Activated CD4-positive, alpha-beta T cell treated with anti-CD3 and anti-CD28 coated beads for 36 hours (primary cell): ENCODE data around the gene SMARCC1. TPM values are rescaled to one million over a fixed set of nuclear protein-coding genes. Genes with fewer than 3 reads are reported as not detected.
A peak's percentile ranks its signal among the peaks of the same experiment; 100 is the strongest.

ENCODE experiments used
- ATAC-seq: fragments of 200-7000 bp; cut with Tn5 transposase; one replicate; pipeline ENCODE4 v1.10.0; 2021; ENCODE audit warnings: mild to moderate bottlenecking, moderate library complexity
- CTCF ChIA-PET: fragments of 350-600 bp; sonication (Branson Sonifier 250); formaldehyde crosslinking; loops from one replicate; lab custom pipeline; 2021; ENCODE audit warnings: antibody characterized with exemption; lab: Charles Lee
- POLR2A ChIA-PET: fragments of 350-600 bp; sonication (Branson Sonifier 250); formaldehyde crosslinking; loops from one replicate; lab custom pipeline; 2021; ENCODE audit warnings: antibody characterized with exemption, inconsistent platforms; lab: Charles Lee
- DNase-seq: peaks from one replicate; pipeline ENCODE4 v3.0.0-alpha.2; 2020
- H3K27ac Mint-ChIP-seq: one replicate; pipeline ENCODE4 v1.8.0; 2021; ENCODE audit warnings: mixed read lengths
- H3K27me3 Mint-ChIP-seq: one replicate; pipeline ENCODE4 v1.8.0; 2021; ENCODE audit warnings: mixed read lengths
- H3K36me3 Mint-ChIP-seq: one replicate; pipeline ENCODE4 v1.8.0; 2021; ENCODE audit warnings: low read depth, mixed read lengths
- H3K4me1 Mint-ChIP-seq: one replicate; pipeline ENCODE4 v1.8.0; 2021; ENCODE audit warnings: mixed read lengths
- H3K4me3 Mint-ChIP-seq: one replicate; pipeline ENCODE4 v1.8.0; 2021; ENCODE audit warnings: mild to moderate bottlenecking, moderate library complexity, mixed read lengths
- H3K9me3 Mint-ChIP-seq: one replicate; pipeline ENCODE4 v1.8.0; 2021; ENCODE audit warnings: low read depth, mixed read lengths
- intact Hi-C, 2 experiments: fragments of 100-400 bp; cut with DNase I in 1 of 2; cut with micrococcal nuclease in 1 of 2; formaldehyde crosslinking; loops; one replicate each; pipeline versions ENCODE4 v1.14.2 to v1.15.1; 2022 to 2024; cut with DNase I, micrococcal nuclease
- total RNA-seq, 2 experiments: library from RNA; stranded (reverse); gene quantifications; one replicate each; pipeline ENCODE4 v1.2.3, GENCODE V29; 2021

SMARCC1 gene
- total RNA-seq, 2 experiments from 2014 or later, result 129 to 130 TPM

DNA sequence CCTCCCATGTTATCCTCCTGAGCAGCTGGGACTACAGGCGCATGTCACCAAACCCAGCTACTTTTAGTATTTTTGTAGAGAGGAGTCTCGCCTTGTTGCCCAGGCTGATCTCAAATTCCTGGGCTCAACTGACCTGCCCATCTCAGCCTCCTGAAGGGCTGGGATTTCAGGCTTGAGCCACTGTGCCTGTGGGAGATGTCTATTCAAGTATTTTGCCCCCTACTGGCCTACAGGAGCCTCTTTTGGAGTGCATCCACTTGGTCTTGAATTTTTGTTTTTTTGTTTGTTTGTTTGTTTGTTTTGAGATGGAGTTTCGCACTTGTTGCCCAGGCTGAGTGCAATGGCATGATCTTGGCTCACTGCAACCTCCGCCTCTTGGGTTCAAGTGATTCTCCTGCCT lies 18.0 kb upstream of the SMARCC1 start:
- ATAC-seq (no peak), DNase-seq (no peak)
- intact Hi-C loops, result no loop called here
- ChIA-PET CTCF (interaction anchor here (0.6 to 0.9 kb wide), 2 partner anchors 15 to 172 kb away, joined by 4 read pairs; no protein-coding TSS in a partner anchor), POLR2A (no interaction called here)
- Mint-ChIP-seq H3K36me3 (no peaks in the 10 kb centered on the region), H3K27me3 (no peaks in the 10 kb centered on the region), H3K4me1 (peaks cover 23% of the 10 kb centered on the region), H3K4me3 (no peak overlapping the region), H3K27ac (no peak overlapping the region), H3K9me3 (no peaks in the 10 kb centered on the region)

DNA sequence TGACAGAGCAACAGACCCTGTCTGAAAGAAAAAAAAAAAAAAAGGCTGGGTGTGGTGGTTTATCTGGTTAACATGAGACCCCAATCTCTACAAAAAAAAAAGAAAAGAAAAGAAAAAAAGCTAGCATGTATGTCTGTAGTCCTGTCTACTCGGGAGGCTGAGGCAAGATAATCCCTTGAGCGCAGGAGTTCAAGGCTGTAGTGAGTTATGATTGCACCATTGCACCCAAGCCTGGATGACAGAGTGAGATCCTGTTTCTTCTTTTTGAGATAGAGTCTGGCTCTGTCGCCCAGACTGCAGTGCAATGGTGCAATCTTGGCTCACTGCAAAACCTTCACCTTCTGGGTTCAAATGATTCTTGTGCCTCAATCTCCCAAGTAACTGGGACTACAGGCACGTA lies 12.9 kb upstream of the SMARCC1 start:
- no peak overlapping the region for H3K4me3 Mint-ChIP-seq
- no peak overlapping the region for H3K27ac Mint-ChIP-seq
- ATAC-seq (no peak), DNase-seq (no peak)
- H3K27me3 Mint-ChIP-seq, result no peaks in the 10 kb centered on the region
- POLR2A ChIA-PET, result no interaction called here
- CTCF ChIA-PET, result interaction anchor here (0.7 to 1.1 kb wide), 3 partner anchors 272 to 374 kb away, joined by 3 to 4 read pairs (median 3); partner anchors contain the start of gene SCAP
- no peaks in the 10 kb centered on the region for H3K36me3 Mint-ChIP-seq
- intact Hi-C loops, result no loop called here
- H3K4me1 Mint-ChIP-seq, result no peaks in the 10 kb centered on the region
- H3K9me3 Mint-ChIP-seq, result no peaks in the 10 kb centered on the region

DNA sequence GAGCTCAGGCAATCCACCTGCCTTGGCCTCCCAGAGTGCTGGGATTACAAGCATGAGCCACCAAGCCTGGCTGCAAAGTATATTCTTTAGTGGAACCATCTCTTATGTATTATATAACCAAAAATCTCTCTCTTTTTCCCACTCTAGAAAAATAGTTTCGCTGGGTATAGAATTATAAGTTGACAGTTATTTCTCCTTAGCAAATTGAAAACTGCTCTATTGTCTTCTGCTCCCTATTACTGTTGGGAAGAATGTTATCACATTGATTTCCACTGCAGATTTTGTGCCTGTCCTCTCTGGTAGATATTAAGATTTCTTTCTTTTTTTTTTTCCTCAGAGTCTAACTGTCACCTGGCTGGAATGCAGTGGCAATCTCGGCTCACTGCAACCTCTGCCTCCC lies 11.0 kb upstream of the SMARCC1 start:
- Mint-ChIP-seq H3K4me3 (no peak overlapping the region), H3K36me3 (no peaks in the 10 kb centered on the region), H3K9me3 (no peaks in the 10 kb centered on the region), H3K27me3 (no peaks in the 10 kb centered on the region), H3K4me1 (peaks cover 2% of the 10 kb centered on the region), H3K27ac (no peak overlapping the region)
- CTCF ChIA-PET, result interaction anchor here (0.9 kb wide), 1 partner anchor 271 kb away, joined by 3 read pairs; no protein-coding TSS in a partner anchor
- DNase-seq (no peak), ATAC-seq (no peak)
- intact Hi-C loops, result no loop called here
- POLR2A ChIA-PET, result no interaction called here

DNA sequence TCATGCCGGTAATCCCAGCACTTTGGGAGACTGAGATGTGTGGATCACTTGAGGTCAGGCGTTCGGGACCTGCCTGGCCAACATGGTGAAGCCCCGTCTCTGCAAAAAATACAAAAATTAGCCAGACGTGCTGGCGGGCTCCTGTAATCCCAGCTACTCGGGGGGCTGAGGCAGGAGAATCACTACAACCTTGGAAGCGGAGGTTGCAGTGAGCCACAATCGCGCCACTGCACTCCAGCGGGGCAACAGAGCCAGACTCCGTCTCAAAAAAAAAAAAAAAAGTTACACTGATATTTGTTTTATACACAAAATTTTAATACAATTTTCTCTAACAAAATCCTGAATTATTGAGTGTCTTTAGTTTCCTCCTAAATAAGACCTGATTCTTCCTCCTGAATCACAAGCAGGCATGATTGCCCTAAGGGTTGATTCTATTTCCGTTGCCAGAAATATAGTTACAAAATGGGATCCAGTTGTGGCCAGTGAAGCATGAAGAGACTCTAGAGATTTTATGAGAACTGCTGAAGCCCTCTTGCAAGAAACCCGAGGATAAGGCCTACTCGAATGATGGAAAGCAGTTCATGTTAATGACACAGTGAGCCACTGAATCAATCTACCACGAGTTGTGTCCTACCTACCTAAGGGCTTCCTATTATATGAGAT lies 9.6 kb upstream of the SMARCC1 start:
- H3K4me1 Mint-ChIP-seq, result peaks cover 2% of the 10 kb centered on the region
- ChIA-PET POLR2A (no interaction called here), CTCF (no interaction called here)
- DNase-seq (no peak), ATAC-seq (no peak)
- no peak overlapping the region for H3K4me3 Mint-ChIP-seq
- intact Hi-C loops, result no loop called here
- H3K27me3 Mint-ChIP-seq, result no peaks in the 10 kb centered on the region
- H3K36me3 Mint-ChIP-seq, result no peaks in the 10 kb centered on the region
- H3K9me3 Mint-ChIP-seq, result no peaks in the 10 kb centered on the region
- H3K27ac Mint-ChIP-seq, result no peak overlapping the region

DNA sequence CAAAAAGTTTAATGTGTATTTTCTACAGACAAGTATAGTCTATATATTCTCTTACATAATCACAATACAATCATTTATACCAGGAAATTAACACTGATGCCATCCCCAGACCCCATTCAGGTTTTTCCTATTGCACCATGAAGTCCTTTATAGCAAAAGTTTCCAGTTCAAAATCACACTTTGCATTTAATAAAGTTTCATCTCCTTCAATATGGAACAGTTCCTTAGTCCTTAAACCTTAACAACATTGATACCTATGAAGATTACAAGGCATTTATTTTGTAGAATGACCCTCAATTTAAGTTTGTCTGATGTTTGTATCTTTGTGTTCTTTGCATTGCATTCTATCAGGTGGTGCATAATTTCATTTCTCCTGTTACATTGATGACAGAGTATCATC lies 2.0 kb upstream of the SMARCC1 start:
- ChIA-PET CTCF (interaction anchor here (1.2 kb wide), 1 partner anchor 54 kb away, joined by 3 read pairs; no protein-coding TSS in a partner anchor), POLR2A (no interaction called here)
- ATAC-seq (no peak), DNase-seq (no peak)
- no peaks in the 10 kb centered on the region for H3K9me3 Mint-ChIP-seq
- H3K27me3 Mint-ChIP-seq, result no peaks in the 10 kb centered on the region
- H3K27ac Mint-ChIP-seq, result no peak overlapping the region
- H3K4me1 Mint-ChIP-seq, result peaks cover 20% of the 10 kb centered on the region
- H3K36me3 Mint-ChIP-seq, result peaks cover 12% of the 10 kb centered on the region
- H3K4me3 Mint-ChIP-seq, result no peak overlapping the region
- intact Hi-C loops, result loop anchor here (2.0 to 5.0 kb wide), 6 partner anchors 19 to 1309 kb away; partner anchors contain the start of genes CCDC12 (in 1 of the 2), DHX30 (in 1 of the 2), NBEAL2 (in 1 of the 2) and QRICH1 (in 1 of the 2)

DNA sequence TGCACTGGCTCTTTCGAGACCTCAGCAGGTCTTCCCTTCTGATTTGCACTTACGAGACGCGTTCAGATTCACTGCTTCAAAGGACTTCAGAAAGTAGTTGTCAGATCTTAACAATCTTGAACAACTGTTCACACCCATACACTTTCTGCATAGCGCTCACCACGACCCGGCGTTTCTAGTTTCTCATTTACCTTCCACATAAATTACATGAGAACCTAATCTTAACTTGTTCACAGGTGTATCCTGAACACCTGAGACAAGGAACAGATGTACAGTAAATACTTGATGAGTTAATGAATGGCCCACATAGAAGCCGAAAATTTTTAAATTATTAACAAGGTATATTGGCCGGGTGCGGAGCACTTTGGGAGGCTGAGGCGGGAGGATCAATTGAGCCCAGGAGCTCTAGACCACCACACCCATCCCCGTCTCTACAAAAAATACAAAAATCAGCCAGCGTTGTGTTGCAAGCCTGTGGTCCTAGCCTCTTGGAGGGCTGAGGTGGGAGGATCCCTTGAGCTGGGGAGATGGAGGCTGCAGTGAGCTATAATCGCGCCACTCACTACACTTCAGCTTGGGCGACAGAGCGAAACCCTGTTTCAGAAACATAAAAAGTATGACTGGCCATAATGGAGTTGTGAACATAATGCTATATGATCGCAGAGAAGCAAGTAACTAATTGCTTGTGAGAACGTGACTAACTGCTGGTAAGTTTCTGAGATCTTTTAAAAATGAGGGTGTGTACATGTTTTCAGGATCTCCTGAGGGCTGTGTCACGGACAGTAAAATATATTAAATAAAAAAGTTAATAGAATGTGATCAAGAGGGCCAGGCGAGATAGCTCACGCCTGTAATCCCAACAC lies 984 bp upstream of the SMARCC1 start:
- ATAC-seq (no peak), DNase-seq (no peak)
- H3K27me3 Mint-ChIP-seq, result no peaks in the 10 kb centered on the region
- ChIA-PET POLR2A (interaction anchor here (0.6 kb wide), 1 partner anchor 70 kb away, joined by 3 read pairs; no protein-coding TSS in a partner anchor), CTCF (interaction anchor here (1.2 kb wide), 1 partner anchor 55 kb away, joined by 3 read pairs; no protein-coding TSS in a partner anchor)
- H3K27ac Mint-ChIP-seq, result peak overlapping the region; percentile 97
- peaks cover 21% of the 10 kb centered on the region for H3K4me1 Mint-ChIP-seq
- H3K36me3 Mint-ChIP-seq, result peaks cover 12% of the 10 kb centered on the region
- intact Hi-C loops, result loop anchor here (1.0 to 5.0 kb wide), 8 partner anchors 20 to 1310 kb away; partner anchors contain the start of genes CCDC12 (in 1 of the 2), DHX30 (in 1 of the 2), NBEAL2 (in 1 of the 2) and NME6 (in 1 of the 2)
- H3K4me3 Mint-ChIP-seq, result peak overlapping the region; percentile 99
- no peaks in the 10 kb centered on the region for H3K9me3 Mint-ChIP-seq

DNA sequence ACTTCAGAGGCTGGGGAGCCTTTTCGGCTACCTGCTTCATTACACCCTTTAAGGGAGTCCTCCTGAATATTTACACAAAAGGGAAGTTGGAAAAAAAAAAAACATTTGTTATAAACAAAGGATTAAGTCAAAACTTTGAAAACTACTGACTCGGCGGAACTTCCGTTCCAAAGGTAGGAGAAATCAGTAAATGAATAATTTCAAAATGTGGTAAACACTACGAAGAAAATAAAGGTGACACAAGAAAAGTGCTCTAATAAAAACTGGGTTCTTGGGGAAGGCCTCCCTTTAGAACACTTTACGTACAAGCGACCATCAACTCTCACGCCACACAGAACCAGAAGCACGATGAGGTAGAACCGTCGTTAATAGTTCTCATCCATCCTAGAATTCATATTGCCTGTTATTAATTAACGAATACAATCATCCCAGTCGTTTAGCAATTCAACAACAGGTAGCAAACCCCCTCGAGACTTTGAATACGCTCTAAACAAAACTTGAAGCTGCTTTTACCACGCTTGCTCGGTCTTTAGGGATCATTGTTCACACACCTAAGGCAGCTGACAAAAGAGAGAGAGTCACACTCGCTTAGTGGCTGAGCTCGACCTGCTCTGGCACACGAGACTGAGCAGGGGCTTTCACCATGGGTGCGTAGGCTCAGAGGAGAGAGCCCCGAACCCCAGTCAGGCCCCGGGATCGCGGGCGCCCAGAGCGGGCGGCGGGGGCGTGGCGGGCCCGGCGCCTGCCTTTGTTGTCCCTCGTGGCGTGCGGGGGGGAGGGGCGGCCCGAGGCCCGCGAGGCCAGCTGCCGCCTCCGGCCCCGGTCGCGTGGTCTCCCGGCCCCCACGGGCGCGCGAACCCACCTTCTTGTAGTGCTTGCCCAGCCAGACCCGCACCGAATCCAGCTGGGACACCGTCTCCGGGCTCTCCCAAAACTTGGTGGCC lies 680 bp downstream of the SMARCC1 start:
- H3K4me3 Mint-ChIP-seq, result peak overlapping the region; percentile 99
- H3K36me3 Mint-ChIP-seq, result peaks cover 12% of the 10 kb centered on the region
- peak overlapping the region; percentile 92 for H3K27ac Mint-ChIP-seq
- ChIA-PET CTCF (interaction anchor here (0.6 to 1.0 kb wide), 3 partner anchors 24 to 57 kb away, joined by 3 read pairs; no protein-coding TSS in a partner anchor), POLR2A (interaction anchor here (0.6 to 0.9 kb wide), 2 partner anchors 17 to 247 kb away, joined by 3 to 5 read pairs; no protein-coding TSS in a partner anchor)
- intact Hi-C loops, result loop anchor here (1.0 to 5.0 kb wide), 17 partner anchors 22 to 1311 kb away; partner anchors contain the start of genes CCDC12 (in 1 of the 2), CDC25A (in 1 of the 2), CSPG5 (in 1 of the 2) and DHX30 (in 1 of the 2)
- H3K27me3 Mint-ChIP-seq, result no peaks in the 10 kb centered on the region
- H3K9me3 Mint-ChIP-seq, result no peaks in the 10 kb centered on the region
- peaks cover 24% of the 10 kb centered on the region for H3K4me1 Mint-ChIP-seq
- DNase-seq (peak; percentile 82), ATAC-seq (peak; percentile 28)

DNA sequence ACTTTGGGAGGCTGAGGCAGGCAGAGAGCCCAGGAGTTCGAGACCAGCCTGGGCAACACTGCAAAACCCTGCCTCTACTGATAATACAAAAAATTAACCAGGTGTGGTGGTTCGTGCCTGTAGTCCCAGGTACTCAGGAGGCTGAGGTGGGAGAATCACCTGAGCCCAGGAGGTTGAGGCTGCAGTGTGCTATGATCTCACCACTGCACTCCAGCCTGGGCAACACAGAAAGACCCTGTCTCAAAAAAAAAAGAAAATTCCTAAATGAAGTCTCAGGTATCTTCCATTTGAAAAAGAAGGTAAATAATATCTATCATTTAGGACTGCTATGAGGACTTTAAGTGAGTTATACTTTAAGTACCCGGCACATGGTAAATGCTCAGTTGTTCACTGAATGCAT lies 2.9 kb downstream of the SMARCC1 start:
- POLR2A ChIA-PET, result interaction anchor here (0.5 to 0.7 kb wide), 3 partner anchors 27 to 779 kb away, joined by 3 to 5 read pairs (median 5); no protein-coding TSS in a partner anchor
- intact Hi-C loops, result no loop called here
- DNase-seq (no peak), ATAC-seq (no peak)
- CTCF ChIA-PET, result no interaction called here
- Mint-ChIP-seq H3K4me1 (peaks cover 31% of the 10 kb centered on the region), H3K27me3 (no peaks in the 10 kb centered on the region), H3K27ac (no peak overlapping the region), H3K9me3 (no peaks in the 10 kb centered on the region), H3K4me3 (no peak overlapping the region), H3K36me3 (peaks cover 15% of the 10 kb centered on the region)

DNA sequence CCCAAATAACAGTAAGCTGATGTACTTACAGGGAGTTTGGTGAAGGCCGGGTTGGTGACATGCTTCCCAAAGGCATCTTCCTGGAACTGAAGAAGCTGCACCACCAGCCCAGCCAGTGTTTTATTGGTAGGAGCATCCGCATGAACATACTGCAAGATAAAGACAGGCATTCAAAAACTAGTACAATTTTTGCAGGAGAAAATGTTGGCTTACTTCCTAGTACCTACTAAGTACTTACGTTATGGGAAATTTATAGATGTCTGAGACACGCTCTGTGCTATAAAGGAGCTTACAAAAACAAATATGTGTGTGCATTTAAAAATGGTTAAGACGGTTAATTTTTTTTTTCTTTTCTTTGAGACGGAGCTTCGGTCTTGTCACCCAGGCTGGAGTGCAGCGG lies 8.9 kb downstream of the SMARCC1 start:
- no peak overlapping the region for H3K4me3 Mint-ChIP-seq
- DNase-seq, result no peak
- intact Hi-C loops, result no loop called here
- peaks cover 19% of the 10 kb centered on the region for H3K36me3 Mint-ChIP-seq
- no peaks in the 10 kb centered on the region for H3K27me3 Mint-ChIP-seq
- no peak for ATAC-seq
- no peaks in the 10 kb centered on the region for H3K9me3 Mint-ChIP-seq
- POLR2A ChIA-PET, result no interaction called here
- H3K4me1 Mint-ChIP-seq, result peaks cover 12% of the 10 kb centered on the region
- no peak overlapping the region for H3K27ac Mint-ChIP-seq
- CTCF ChIA-PET, result interaction anchor here (0.6 to 1.3 kb wide), 3 partner anchors 33 to 190 kb away, joined by 3 to 6 read pairs (median 3); no protein-coding TSS in a partner anchor

DNA sequence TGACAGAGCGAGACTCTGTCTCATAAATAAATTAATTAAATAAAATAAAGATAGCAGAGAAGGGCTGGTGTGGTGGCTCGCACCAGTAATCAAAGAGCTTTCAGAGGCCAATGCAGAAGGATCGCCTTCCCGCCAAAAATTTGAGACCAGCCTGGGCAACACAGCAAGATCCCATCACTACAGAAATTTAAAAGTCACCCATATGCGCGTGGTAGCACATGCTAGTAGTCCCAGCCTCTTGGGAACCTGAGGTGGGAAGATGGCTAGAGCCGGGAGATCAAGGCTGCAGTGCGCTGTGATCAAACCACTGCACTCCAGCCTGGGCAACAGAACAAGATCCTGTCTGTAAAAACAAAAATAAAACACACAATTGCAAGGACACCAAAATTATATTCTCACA lies 9.6 kb downstream of the SMARCC1 start:
- CTCF ChIA-PET, result interaction anchor here (0.6 to 1.3 kb wide), 4 partner anchors 11 to 52 kb away, joined by 3 to 6 read pairs (median 4); no protein-coding TSS in a partner anchor

More for the DNA sequence above, 9.6 kb downstream of the SMARCC1 start:
- Mint-ChIP-seq H3K27ac (no peak overlapping the region), H3K4me3 (no peak overlapping the region), H3K9me3 (no peaks in the 10 kb centered on the region), H3K36me3 (peaks cover 19% of the 10 kb centered on the region), H3K27me3 (no peaks in the 10 kb centered on the region), H3K4me1 (peaks cover 12% of the 10 kb centered on the region)
- intact Hi-C loops, result no loop called here
- no peak for DNase-seq
- POLR2A ChIA-PET, result no interaction called here
- no peak for ATAC-seq
